Loucy (cell line): ENCODE results near the gene NSUN6.

Experiments used
- EZH2phosphoT487 ChIP-seq: fragments of 200-600 bp; IDR thresholded peaks from 2 replicates; pipeline ENCODE4 v1.6.1; 2018; ENCODE audit warnings: antibody characterized with exemption, mild to moderate bottlenecking, moderate library complexity, borderline replicate concordance
- TF ChIP-seq, protein P1 (sequence below): fragments of 200-600 bp; sonication (generic); conservative IDR thresholded peaks from 2 replicates; pipeline ENCODE4 v1.5.1; 2014; ENCODE audit warnings: mild to moderate bottlenecking, antibody characterized with exemption, low read length

DNA sequence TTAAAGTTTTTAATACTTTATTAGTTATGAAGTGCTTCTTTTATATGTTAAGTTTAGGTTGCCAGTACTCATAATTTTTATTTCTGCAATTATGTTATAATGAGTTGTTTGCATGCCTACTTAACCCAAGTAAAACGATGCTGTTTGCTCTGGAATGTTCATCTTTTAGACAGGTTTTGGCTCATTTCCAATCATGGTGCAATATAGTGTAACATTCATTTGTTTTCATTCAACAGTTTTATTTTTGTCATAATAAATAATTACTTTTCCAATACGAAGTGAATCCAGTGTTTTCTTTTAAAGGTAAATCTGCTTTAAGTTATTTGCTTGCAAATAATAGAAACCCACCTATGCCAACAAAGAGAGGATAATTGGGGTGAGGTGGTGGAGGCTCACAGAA is 30.0 kb upstream of the NSUN6 start:
- TF ChIP-seq, protein P1, sequence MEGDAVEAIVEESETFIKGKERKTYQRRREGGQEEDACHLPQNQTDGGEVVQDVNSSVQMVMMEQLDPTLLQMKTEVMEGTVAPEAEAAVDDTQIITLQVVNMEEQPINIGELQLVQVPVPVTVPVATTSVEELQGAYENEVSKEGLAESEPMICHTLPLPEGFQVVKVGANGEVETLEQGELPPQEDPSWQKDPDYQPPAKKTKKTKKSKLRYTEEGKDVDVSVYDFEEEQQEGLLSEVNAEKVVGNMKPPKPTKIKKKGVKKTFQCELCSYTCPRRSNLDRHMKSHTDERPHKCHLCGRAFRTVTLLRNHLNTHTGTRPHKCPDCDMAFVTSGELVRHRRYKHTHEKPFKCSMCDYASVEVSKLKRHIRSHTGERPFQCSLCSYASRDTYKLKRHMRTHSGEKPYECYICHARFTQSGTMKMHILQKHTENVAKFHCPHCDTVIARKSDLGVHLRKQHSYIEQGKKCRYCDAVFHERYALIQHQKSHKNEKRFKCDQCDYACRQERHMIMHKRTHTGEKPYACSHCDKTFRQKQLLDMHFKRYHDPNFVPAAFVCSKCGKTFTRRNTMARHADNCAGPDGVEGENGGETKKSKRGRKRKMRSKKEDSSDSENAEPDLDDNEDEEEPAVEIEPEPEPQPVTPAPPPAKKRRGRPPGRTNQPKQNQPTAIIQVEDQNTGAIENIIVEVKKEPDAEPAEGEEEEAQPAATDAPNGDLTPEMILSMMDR: no peak
- TF ChIP-seq EZH2phosphoT487: no peak
